Mammary epithelial cell (primary cell): ENCODE results near the gene BRWD1.

Source experiments
- EZH2 ChIP-seq: IDR thresholded peaks from 2 replicates; pipeline ENCODE4 v1.6.1; 2012; ENCODE audit warnings: low read length, inconsistent platforms, borderline replicate concordance
- TF ChIP-seq, protein P1 (sequence below), 2 donors: IDR thresholded peaks in 1 of 2; conservative IDR thresholded peaks in 1 of 2; 2 replicates each; pipeline ENCODE4 v1.5.1; 2011 to 2012; ENCODE audit warnings: inconsistent platforms in 2 of 2, low read length in 2 of 2, mild to moderate bottlenecking in 2 of 2, control low read depth in 1 of 2, low read depth in 1 of 2; ENCODE audit not compliant: insufficient read depth in 1 of 2; ENCODE audit errors: extremely low read depth in 1 of 2

DNA sequence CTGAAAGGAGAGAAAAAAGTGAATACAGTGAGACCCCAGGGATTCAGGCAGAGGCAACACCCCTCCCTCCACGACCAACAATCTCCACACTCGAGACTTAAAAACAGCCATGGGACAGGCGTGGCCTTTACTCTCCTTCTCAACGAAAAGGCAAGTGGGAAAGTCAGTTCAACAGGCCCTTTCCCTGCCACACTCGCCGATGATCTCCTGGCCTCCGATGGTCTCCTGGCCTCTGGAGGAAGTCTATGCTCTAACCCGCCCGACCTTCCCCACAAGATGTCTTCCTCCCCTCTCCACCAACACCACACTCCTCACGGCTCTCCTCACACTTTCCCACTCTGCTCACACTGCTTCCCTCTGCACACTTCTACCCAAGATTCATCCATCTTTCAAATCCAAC, 137.8 kb downstream of the BRWD1 start:
- TF ChIP-seq, protein P1, sequence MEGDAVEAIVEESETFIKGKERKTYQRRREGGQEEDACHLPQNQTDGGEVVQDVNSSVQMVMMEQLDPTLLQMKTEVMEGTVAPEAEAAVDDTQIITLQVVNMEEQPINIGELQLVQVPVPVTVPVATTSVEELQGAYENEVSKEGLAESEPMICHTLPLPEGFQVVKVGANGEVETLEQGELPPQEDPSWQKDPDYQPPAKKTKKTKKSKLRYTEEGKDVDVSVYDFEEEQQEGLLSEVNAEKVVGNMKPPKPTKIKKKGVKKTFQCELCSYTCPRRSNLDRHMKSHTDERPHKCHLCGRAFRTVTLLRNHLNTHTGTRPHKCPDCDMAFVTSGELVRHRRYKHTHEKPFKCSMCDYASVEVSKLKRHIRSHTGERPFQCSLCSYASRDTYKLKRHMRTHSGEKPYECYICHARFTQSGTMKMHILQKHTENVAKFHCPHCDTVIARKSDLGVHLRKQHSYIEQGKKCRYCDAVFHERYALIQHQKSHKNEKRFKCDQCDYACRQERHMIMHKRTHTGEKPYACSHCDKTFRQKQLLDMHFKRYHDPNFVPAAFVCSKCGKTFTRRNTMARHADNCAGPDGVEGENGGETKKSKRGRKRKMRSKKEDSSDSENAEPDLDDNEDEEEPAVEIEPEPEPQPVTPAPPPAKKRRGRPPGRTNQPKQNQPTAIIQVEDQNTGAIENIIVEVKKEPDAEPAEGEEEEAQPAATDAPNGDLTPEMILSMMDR (conservative IDR thresholded peaks at IDR 0.05 in 1 of 2, IDR thresholded peaks at IDR 0.05 in 1 of 2; ENCODE audit: extremely low read depth in 1 of 2, insufficient read depth in 1 of 2, low read depth in 1 of 2, low read length in 2 of 2) = no peak
- no peak for TF ChIP-seq EZH2
